Brain microvascular endothelial cell (primary cell): ENCODE results near the gene PRCD.
A peak's percentile ranks its signal among the peaks of the same experiment; 100 is the strongest.

ENCODE experiments used
- DNase-seq: peaks from one replicate; pipeline ENCODE4 v3.0.0-alpha.2; 2020
- H3K27ac ChIP-seq: fragments of 250-450 bp; sonication (Bioruptor Pico); 2 replicates; pipeline ENCODE4 v1.5.1; 2020; ENCODE audit warnings: mild to moderate bottlenecking, moderate library complexity
- H3K27me3 ChIP-seq: fragments of 250-450 bp; sonication (Bioruptor Pico); replicated peaks from 2 replicates; pipeline ENCODE4 v1.5.1; 2020; ENCODE audit warnings: mild to moderate bottlenecking
- H3K36me3 ChIP-seq: fragments of 250-450 bp; sonication (Bioruptor Pico); replicated peaks from 2 replicates; pipeline ENCODE4 v1.5.1; 2020; ENCODE audit warnings: mild to moderate bottlenecking
- H3K4me3 ChIP-seq: 2 replicates; pipeline ENCODE4 v1.5.1; 2011; ENCODE audit warnings: low read depth, mild to moderate bottlenecking, control low read depth, low read length, moderate library complexity
- in situ Hi-C: cut with HindIII; loops from 2 replicates; pipeline ENCODE4 v1.10.0; 2017; ENCODE audit warnings: low sequenced_read_pairs, low pct_ligation_motif_present
- TF ChIP-seq, protein P1 (sequence below): IDR thresholded peaks from 2 replicates; pipeline ENCODE4 v1.5.1; 2011; ENCODE audit warnings: low read depth, mild to moderate bottlenecking, moderate library complexity, low read length, control low read depth, inconsistent platforms; ENCODE audit errors: missing control alignments

Gene PRCD

DNA sequence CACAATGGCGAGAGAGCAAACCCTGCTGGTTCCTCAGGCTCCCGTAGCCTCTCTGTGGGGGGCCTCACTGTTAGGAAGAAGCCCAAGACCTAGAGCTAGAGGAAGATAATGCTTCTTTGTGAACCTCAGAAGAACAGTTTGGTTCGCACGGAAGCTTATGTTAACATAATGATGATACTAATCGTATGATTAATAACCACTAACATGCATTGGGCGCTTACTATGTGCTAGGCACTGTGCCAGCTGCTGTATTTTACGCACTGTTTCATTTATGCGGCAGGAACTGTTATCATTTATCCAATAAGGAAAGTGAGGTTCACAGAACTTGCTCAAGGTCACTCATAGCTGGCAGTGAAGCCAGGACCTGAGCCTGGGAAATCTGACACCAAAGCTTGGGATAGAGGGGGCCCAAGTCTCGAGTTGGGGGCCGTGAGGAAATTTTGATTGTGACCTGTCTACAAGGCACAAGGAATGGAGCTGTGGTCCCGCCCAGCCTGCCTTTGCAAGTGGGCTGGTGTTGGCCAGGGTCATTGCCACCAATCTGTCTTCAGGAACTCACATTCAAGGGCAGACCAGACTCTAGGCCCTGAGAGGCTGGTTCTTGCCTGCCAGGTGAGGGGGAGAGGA lies 6.8 kb downstream of the PRCD start:
- TF ChIP-seq, protein P1, sequence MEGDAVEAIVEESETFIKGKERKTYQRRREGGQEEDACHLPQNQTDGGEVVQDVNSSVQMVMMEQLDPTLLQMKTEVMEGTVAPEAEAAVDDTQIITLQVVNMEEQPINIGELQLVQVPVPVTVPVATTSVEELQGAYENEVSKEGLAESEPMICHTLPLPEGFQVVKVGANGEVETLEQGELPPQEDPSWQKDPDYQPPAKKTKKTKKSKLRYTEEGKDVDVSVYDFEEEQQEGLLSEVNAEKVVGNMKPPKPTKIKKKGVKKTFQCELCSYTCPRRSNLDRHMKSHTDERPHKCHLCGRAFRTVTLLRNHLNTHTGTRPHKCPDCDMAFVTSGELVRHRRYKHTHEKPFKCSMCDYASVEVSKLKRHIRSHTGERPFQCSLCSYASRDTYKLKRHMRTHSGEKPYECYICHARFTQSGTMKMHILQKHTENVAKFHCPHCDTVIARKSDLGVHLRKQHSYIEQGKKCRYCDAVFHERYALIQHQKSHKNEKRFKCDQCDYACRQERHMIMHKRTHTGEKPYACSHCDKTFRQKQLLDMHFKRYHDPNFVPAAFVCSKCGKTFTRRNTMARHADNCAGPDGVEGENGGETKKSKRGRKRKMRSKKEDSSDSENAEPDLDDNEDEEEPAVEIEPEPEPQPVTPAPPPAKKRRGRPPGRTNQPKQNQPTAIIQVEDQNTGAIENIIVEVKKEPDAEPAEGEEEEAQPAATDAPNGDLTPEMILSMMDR: no peak
- no peaks in the 10 kb centered on the region for H3K36me3 ChIP-seq
- H3K27ac ChIP-seq: peak overlapping the region; percentile 83
- in situ Hi-C loops: no loop called here
- peak; percentile 98 for DNase-seq
- H3K27me3 ChIP-seq: no peaks in the 10 kb centered on the region
- H3K4me3 ChIP-seq: no peak overlapping the region

DNA sequence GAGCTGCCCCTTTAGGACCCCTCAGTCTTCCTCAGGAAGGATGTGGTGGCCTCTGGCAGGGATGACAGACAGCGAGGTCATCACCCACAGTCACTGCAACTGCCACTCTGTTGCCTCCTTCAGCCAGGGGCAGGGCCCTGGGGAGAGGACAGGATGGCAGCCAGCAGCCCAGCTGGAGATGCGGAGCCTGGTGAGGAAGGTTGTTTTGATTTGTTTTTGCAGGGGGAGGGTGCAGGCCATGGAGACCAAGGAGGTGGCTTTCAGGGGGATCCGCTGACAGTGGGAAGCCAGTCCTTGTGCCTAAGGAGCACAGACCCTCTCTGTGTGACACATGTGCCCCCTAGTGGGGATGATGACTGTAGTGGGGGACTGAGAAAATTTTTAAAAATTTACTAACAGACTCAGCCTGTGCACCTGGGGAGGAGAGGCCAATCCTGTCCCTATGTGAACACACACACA lies 7.4 kb downstream of the PRCD start:
- H3K36me3 ChIP-seq: no peaks in the 10 kb centered on the region
- H3K4me3 ChIP-seq: no peak overlapping the region
- DNase-seq: peak; percentile 76
- in situ Hi-C loops: no loop called here
- H3K27me3 ChIP-seq: no peaks in the 10 kb centered on the region
- H3K27ac ChIP-seq: peak overlapping the region; percentile 83
- TF ChIP-seq, protein P1: peak; percentile 79

DNA sequence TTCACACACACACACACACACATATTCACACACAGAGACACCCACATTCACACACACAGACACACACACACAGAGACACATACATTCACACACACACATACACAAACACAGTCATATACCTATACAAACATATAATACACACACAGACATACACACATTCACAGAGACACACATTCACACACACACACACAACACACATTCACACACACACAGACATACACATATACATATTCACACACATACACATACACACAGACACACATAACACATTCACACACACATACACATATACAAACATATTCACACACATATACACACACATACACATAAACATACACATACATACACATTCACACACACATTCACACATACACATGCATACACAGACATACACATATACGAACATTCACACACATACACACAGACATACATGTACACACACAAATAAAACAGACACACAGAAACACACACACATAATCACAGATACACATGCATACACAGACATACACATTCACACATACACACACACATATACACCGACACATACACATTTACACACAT lies 7.9 kb downstream of the PRCD start:
- DNase-seq: no peak
- Histone ChIP-seq H3K27ac (no peak overlapping the region), H3K36me3 (no peaks in the 10 kb centered on the region), H3K27me3 (no peaks in the 10 kb centered on the region), H3K4me3 (no peak overlapping the region)
- TF ChIP-seq, protein P1: no peak
- in situ Hi-C loops: no loop called here

GRCh38 chr17:76548378-76549214 lies 8.8 kb downstream of the PRCD start:
- TF ChIP-seq, protein P1: no peak
- no peaks in the 10 kb centered on the region for H3K27me3 ChIP-seq
- in situ Hi-C loops: no loop called here
- H3K36me3 ChIP-seq: no peaks in the 10 kb centered on the region
- no peak for DNase-seq
- H3K27ac ChIP-seq: no peak overlapping the region
- H3K4me3 ChIP-seq: no peak overlapping the region

GRCh38 chr17:76549215-76549518 lies 9.3 kb downstream of the PRCD start:
- Histone ChIP-seq H3K27me3 (no peaks in the 10 kb centered on the region), H3K4me3 (no peak overlapping the region), H3K27ac (no peak overlapping the region), H3K36me3 (no peaks in the 10 kb centered on the region)
- TF ChIP-seq, protein P1: no peak
- no peak for DNase-seq
- in situ Hi-C loops: no loop called here
